Measurements from ENCODE around the gene RREB1. TPM values are rescaled to one million over a fixed set of nuclear protein-coding genes. Genes with fewer than 3 reads are reported as not detected.

Gene RREB1
- total RNA-seq, 5 donors from 2014 or later (not counting 1 experiment from before 2014, with no cell fraction given) = 38.1 to 50.1 (median 39.6) TPM

DNA sequence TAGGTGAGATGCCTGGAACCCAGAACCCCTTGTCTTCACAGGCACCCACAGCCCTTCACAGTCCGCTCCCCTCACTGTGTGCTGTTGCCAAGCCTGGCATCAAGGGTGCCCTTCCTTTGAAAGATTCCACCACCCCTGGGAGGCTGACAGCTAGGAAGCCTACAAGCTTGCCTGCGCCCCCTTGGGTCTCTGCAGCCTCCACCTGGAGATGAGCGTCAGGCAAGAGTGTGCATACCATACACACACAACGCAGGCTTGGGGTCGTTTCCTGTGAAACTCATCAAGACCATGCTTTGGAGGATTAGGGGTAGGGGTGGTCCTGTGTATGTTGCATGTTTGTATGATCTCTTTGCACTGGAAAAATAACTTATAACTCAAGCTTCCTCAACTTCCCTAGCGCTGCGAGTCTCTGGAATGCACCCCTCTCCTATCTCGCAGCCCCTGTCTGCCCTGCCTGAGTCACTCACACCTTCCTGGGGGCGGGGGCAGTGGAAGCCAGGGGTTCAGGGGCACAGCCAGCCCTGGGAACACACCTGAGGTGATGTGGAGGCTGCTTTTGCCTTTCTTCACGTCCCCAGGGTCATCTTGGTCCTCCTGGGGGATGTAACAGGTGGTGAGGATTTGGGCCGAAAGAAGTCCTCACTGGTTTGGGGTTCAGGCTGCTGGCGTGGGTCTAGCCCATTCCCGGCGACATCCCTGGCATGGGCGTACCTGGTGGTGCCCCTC, 138.1 kb downstream of the RREB1 start:
- Histone ChIP-seq H3K4me1 (ENCODE audit: control insufficient read depth in 1 of 2, extremely low read depth in 1 of 2, insufficient read depth in 2 of 2, low read length in 2 of 2) (peaks cover 4 to 5% of the 10 kb centered on the region in 2 experiments), H3K4me3 (ENCODE audit: control insufficient read depth in 1 of 2, extremely low read depth in 1 of 2, low read length in 1 of 2) (no peak overlapping the region), H3K27ac (ENCODE audit: low read length) (no peak overlapping the region), H3K27me3 (replicated peaks in 1 of 2; ENCODE audit: control insufficient read depth in 2 of 2, extremely low read depth in 1 of 2, insufficient read depth in 2 of 2, low read length in 1 of 2) (no peaks in the 10 kb centered on the region), H3K9me3 (no peaks in the 10 kb centered on the region), H3K36me3 (ENCODE audit: control insufficient read depth in 2 of 2, extremely low read depth in 1 of 2, insufficient read depth in 1 of 2, low read length in 1 of 2) (peaks cover 10 to 54% of the 10 kb centered on the region in 2 donors)
- DNase-seq (no peak), ATAC-seq (replicated peaks in 1 of 4) (no peak)
- H3K27me3 Mint-ChIP-seq = no peaks in the 10 kb centered on the region
- CTCF ChIA-PET = interaction anchor here in 1 of 2 donors (1.1 kb wide), 1 partner anchor 584 kb away, joined by 3 read pairs; no protein-coding TSS in a partner anchor
- no peaks in the 10 kb centered on the region for H3K9me3 Mint-ChIP-seq
- no peak overlapping the region for H3K27ac Mint-ChIP-seq
- WGBS (ENCODE audit: insufficient coverage) = 98% methylated on average over 9 of the region's 15 CpGs
- H3K4me1 Mint-ChIP-seq = peaks cover 16 to 19% (median 17%) of the 10 kb centered on the region in 3 donors
- POLR2A ChIA-PET = no interaction called here
- H3K36me3 Mint-ChIP-seq = peaks cover 25% of the 10 kb centered on the region
- H3K4me3 Mint-ChIP-seq = no peak overlapping the region

DNA sequence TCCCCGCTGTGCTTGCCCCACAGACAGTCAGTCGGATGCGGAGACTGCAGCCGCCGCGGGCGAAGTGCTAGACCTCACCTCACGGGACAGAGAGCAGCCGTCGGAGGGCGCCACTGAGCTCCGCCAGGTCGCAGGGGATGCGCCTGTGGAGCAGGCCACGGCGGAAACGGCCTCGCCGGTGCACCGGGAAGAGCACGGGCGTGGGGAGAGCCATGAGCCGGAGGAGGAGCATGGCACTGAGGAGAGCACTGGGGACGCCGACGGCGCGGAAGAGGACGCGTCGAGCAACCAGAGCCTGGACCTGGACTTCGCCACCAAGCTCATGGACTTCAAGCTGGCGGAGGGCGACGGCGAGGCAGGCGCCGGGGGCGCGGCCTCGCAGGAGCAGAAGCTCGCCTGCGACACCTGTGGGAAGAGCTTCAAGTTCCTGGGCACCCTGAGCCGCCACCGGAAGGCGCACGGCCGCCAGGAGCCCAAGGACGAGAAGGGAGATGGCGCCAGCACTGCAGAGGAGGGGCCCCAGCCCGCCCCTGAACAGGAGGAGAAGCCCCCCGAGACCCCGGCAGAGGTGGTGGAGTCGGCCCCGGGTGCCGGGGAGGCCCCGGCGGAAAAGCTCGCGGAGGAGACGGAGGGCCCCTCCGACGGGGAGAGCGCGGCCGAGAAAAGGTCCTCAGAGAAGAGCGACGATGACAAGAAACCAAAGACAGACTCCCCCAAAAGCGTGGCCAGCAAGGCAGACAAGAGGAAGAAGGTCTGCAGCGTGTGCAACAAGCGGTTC, 138.8 kb downstream of the RREB1 start:
- no peak for ATAC-seq (replicated peaks in 1 of 4)
- Histone ChIP-seq H3K36me3 (ENCODE audit: control insufficient read depth in 2 of 2, extremely low read depth in 1 of 2, insufficient read depth in 1 of 2, low read length in 1 of 2) (peaks cover 10 to 60% of the 10 kb centered on the region in 2 donors), H3K27me3 (replicated peaks in 1 of 2; ENCODE audit: control insufficient read depth in 2 of 2, extremely low read depth in 1 of 2, insufficient read depth in 2 of 2, low read length in 1 of 2) (no peaks in the 10 kb centered on the region), H3K27ac (ENCODE audit: low read length) (no peak overlapping the region), H3K4me1 (ENCODE audit: control insufficient read depth in 1 of 2, extremely low read depth in 1 of 2, insufficient read depth in 2 of 2, low read length in 2 of 2) (peaks cover 4 to 5% of the 10 kb centered on the region in 2 experiments), H3K9me3 (no peaks in the 10 kb centered on the region), H3K4me3 (ENCODE audit: control insufficient read depth in 1 of 2, extremely low read depth in 1 of 2, low read length in 1 of 2) (no peak overlapping the region)
- no peaks in the 10 kb centered on the region for H3K27me3 Mint-ChIP-seq
- H3K27ac Mint-ChIP-seq = no peak overlapping the region
- ChIA-PET POLR2A (no interaction called here), CTCF (no interaction called here)
- H3K4me1 Mint-ChIP-seq = peaks cover 13 to 17% (median 16%) of the 10 kb centered on the region in 3 donors
- WGBS (ENCODE audit: insufficient coverage) = 96% methylated on average over 70 of the region's 71 CpGs
- H3K36me3 Mint-ChIP-seq = peaks cover 24% of the 10 kb centered on the region
- H3K9me3 Mint-ChIP-seq = no peaks in the 10 kb centered on the region
- no peak for DNase-seq
- H3K4me3 Mint-ChIP-seq = no peak overlapping the region

DNA sequence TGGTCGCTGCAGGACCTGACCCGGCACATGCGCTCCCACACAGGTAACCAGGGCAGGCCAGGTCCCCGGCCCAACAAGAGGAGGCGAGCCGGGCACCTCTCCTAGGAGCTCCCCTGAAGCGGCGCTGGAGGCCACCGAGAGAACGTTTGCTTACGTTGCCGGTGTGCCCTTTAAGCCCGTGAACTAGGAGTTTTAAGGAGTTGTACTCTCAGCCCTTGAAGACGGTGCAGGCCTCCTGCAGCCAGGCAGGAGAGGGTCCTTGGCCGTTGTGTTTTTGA, 139.4 kb downstream of the RREB1 start:
- WGBS (ENCODE audit: insufficient coverage) = 98% methylated on average over 15 of the region's 15 CpGs
- Histone ChIP-seq H3K4me1 (ENCODE audit: control insufficient read depth in 1 of 2, extremely low read depth in 1 of 2, insufficient read depth in 2 of 2, low read length in 2 of 2) (peaks cover 4 to 5% of the 10 kb centered on the region in 2 experiments), H3K27me3 (replicated peaks in 1 of 2; ENCODE audit: control insufficient read depth in 2 of 2, extremely low read depth in 1 of 2, insufficient read depth in 2 of 2, low read length in 1 of 2) (no peaks in the 10 kb centered on the region), H3K4me3 (ENCODE audit: control insufficient read depth in 1 of 2, extremely low read depth in 1 of 2, low read length in 1 of 2) (no peak overlapping the region), H3K27ac (ENCODE audit: low read length) (no peak overlapping the region), H3K36me3 (ENCODE audit: control insufficient read depth in 2 of 2, extremely low read depth in 1 of 2, insufficient read depth in 1 of 2, low read length in 1 of 2) (peaks cover 10 to 64% of the 10 kb centered on the region in 2 donors), H3K9me3 (no peaks in the 10 kb centered on the region)
- H3K36me3 Mint-ChIP-seq = peaks cover 24% of the 10 kb centered on the region
- ATAC-seq (replicated peaks in 1 of 4) = no peak
- POLR2A ChIA-PET = no interaction called here
- H3K27ac Mint-ChIP-seq = no peak overlapping the region
- H3K9me3 Mint-ChIP-seq = no peaks in the 10 kb centered on the region
- DNase-seq = no peak
- CTCF ChIA-PET = no interaction called here
- H3K4me1 Mint-ChIP-seq = peaks cover 12 to 13% (median 13%) of the 10 kb centered on the region in 3 donors
- no peak overlapping the region for H3K4me3 Mint-ChIP-seq
- H3K27me3 Mint-ChIP-seq = no peaks in the 10 kb centered on the region

DNA sequence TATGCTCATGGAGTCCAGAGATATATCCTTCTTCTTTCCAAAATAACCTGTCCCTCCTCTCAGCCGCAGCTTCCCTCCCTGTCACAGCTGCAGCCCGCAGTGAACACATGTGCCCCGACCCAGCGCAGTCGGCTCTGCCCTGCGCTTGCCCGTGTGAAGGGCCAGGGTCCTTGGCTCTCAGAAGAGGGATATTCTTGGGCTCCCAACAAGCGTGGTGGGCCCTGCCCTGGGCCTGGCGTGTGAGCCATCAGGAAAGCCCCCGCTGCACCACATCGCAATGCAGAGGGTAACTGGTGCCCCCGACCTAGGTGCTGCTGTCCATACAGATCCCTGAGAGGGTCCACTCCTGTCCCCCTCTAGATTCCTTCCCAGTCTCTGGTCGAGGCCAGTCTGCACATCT, 140.1 kb downstream of the RREB1 start:
- Mint-ChIP-seq H3K27ac (no peak overlapping the region), H3K9me3 (no peaks in the 10 kb centered on the region), H3K4me1 (peaks cover 9 to 10% (median 9%) of the 10 kb centered on the region in 3 donors), H3K36me3 (peaks cover 27% of the 10 kb centered on the region), H3K4me3 (no peak overlapping the region), H3K27me3 (no peaks in the 10 kb centered on the region)
- peaks cover 10 to 66% of the 10 kb centered on the region in 2 donors for H3K36me3 ChIP-seq (ENCODE audit: control insufficient read depth in 2 of 2, extremely low read depth in 1 of 2, insufficient read depth in 1 of 2, low read length in 1 of 2)
- no peaks in the 10 kb centered on the region for H3K9me3 ChIP-seq
- ChIA-PET CTCF (no interaction called here), POLR2A (no interaction called here)
- H3K4me3 ChIP-seq (ENCODE audit: control insufficient read depth in 1 of 2, extremely low read depth in 1 of 2, low read length in 1 of 2) = no peak overlapping the region
- H3K27me3 ChIP-seq (replicated peaks in 1 of 2; ENCODE audit: control insufficient read depth in 2 of 2, extremely low read depth in 1 of 2, insufficient read depth in 2 of 2, low read length in 1 of 2) = no peaks in the 10 kb centered on the region
- no peak for DNase-seq
- H3K4me1 ChIP-seq (ENCODE audit: control insufficient read depth in 1 of 2, extremely low read depth in 1 of 2, insufficient read depth in 2 of 2, low read length in 2 of 2) = peaks cover 4 to 5% of the 10 kb centered on the region in 2 experiments
- H3K27ac ChIP-seq (ENCODE audit: low read length) = no peak overlapping the region
- 98% methylated on average over 9 of the region's 13 CpGs for WGBS (ENCODE audit: insufficient coverage)
- ATAC-seq (replicated peaks in 1 of 4) = no peak

DNA sequence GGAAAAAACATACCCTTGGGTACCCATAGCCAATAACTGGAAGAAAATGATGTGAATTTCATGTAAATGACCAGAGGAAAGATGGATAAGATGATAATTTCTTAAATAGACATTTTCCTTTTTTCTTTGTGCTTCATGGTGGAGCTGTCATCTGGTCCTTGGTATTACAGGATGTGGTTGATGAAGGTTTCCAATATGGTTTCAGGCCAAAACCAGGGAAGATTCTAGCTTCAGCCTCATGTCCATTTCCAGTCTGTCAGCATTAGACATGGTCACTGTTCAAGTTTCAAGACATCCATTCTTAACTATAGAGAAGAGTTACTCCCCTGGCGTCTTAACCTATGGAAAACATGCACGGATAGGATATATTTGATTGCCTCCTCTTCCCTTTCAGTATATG, 141.6 kb downstream of the RREB1 start:
- no CpG with 5 or more reads among the region's 2 CpGs for WGBS (ENCODE audit: insufficient coverage)
- POLR2A ChIA-PET = no interaction called here
- CTCF ChIA-PET = no interaction called here
- no peaks in the 10 kb centered on the region for H3K27me3 ChIP-seq (replicated peaks in 1 of 2; ENCODE audit: control insufficient read depth in 2 of 2, extremely low read depth in 1 of 2, insufficient read depth in 2 of 2, low read length in 1 of 2)
- no peak for ATAC-seq (replicated peaks in 1 of 4)
- H3K36me3 Mint-ChIP-seq = peaks cover 27% of the 10 kb centered on the region
- H3K27me3 Mint-ChIP-seq = no peaks in the 10 kb centered on the region
- no peaks in the 10 kb centered on the region for H3K4me1 ChIP-seq (ENCODE audit: control insufficient read depth in 1 of 2, extremely low read depth in 1 of 2, insufficient read depth in 2 of 2, low read length in 2 of 2)
- H3K9me3 Mint-ChIP-seq = no peaks in the 10 kb centered on the region
- no peaks in the 10 kb centered on the region for H3K9me3 ChIP-seq
- no peak overlapping the region for H3K27ac ChIP-seq (ENCODE audit: low read length)
- H3K4me1 Mint-ChIP-seq = no peaks in the 10 kb centered on the region
- DNase-seq = no peak
- no peak overlapping the region for H3K4me3 ChIP-seq (ENCODE audit: control insufficient read depth in 1 of 2, extremely low read depth in 1 of 2, low read length in 1 of 2)
- H3K4me3 Mint-ChIP-seq = no peak overlapping the region
- peaks cover 10 to 66% of the 10 kb centered on the region in 2 donors for H3K36me3 ChIP-seq (ENCODE audit: control insufficient read depth in 2 of 2, extremely low read depth in 1 of 2, insufficient read depth in 1 of 2, low read length in 1 of 2)
- H3K27ac Mint-ChIP-seq = no peak overlapping the region

DNA sequence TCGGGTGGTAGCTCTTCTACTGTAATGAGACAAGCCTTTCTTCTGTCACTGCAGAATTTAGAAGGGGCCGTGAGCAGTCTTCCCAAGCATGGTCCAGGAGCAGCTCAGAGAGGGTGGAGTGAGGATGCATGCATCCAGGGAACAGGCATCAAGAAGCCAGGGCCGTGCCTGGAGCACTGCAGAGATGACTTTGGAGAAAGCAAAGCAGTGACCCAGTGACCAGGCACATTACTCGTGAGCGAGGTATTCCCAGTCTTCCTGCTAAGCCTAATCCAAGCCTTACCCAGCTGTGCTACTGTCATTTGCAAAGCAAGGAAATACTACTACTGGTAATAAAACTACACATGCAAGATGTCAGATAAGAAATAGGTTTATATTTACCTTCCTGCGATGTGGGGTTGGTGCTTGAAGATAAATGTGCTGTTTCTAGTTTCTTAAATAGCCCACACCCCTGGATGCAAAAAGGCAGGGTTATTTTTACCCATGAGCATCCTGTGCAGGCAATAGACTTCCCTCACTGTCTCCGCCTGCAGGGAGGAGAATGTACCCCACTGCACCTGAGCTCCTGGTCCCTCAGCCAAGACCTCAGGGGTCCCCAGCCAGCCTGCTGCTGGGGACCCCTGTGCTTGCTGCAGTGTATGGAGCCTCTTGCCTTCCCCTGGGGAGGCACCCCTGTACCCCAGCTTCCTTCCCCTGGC, 142.3 kb downstream of the RREB1 start:
- H3K36me3 Mint-ChIP-seq = peaks cover 23% of the 10 kb centered on the region
- 95% methylated on average over 4 of the region's 7 CpGs for WGBS (ENCODE audit: insufficient coverage)
- H3K27me3 ChIP-seq (replicated peaks in 1 of 2; ENCODE audit: control insufficient read depth in 2 of 2, extremely low read depth in 1 of 2, insufficient read depth in 2 of 2, low read length in 1 of 2) = no peaks in the 10 kb centered on the region
- H3K36me3 ChIP-seq (ENCODE audit: control insufficient read depth in 2 of 2, extremely low read depth in 1 of 2, insufficient read depth in 1 of 2, low read length in 1 of 2) = peaks cover 10 to 64% of the 10 kb centered on the region in 2 donors
- H3K4me1 ChIP-seq (ENCODE audit: control insufficient read depth in 1 of 2, extremely low read depth in 1 of 2, insufficient read depth in 2 of 2, low read length in 2 of 2) = no peaks in the 10 kb centered on the region
- no peak overlapping the region for H3K4me3 ChIP-seq (ENCODE audit: control insufficient read depth in 1 of 2, extremely low read depth in 1 of 2, low read length in 1 of 2)
- no peaks in the 10 kb centered on the region for H3K27me3 Mint-ChIP-seq
- POLR2A ChIA-PET = interaction anchor here in 1 of 2 donors (0.6 kb wide), 1 partner anchor 14 kb away, joined by 7 read pairs; no protein-coding TSS in a partner anchor
- ATAC-seq (replicated peaks in 1 of 4) = no peak
- no peak overlapping the region for H3K27ac Mint-ChIP-seq
- no peaks in the 10 kb centered on the region for H3K9me3 ChIP-seq
- no peaks in the 10 kb centered on the region for H3K9me3 Mint-ChIP-seq
- DNase-seq = no peak
- H3K4me3 Mint-ChIP-seq = no peak overlapping the region
- no peak overlapping the region for H3K27ac ChIP-seq (ENCODE audit: low read length)
- CTCF ChIA-PET = interaction anchor here in 1 of 2 donors (0.6 kb wide), 1 partner anchor 530 kb away, joined by 3 read pairs; no protein-coding TSS in a partner anchor
- no peaks in the 10 kb centered on the region for H3K4me1 Mint-ChIP-seq

Measured in T-cell (primary cell).